ENCODE results near the gene PITPNM3.
A peak's percentile ranks its signal among the peaks of the same experiment; 100 is the strongest.

DNA sequence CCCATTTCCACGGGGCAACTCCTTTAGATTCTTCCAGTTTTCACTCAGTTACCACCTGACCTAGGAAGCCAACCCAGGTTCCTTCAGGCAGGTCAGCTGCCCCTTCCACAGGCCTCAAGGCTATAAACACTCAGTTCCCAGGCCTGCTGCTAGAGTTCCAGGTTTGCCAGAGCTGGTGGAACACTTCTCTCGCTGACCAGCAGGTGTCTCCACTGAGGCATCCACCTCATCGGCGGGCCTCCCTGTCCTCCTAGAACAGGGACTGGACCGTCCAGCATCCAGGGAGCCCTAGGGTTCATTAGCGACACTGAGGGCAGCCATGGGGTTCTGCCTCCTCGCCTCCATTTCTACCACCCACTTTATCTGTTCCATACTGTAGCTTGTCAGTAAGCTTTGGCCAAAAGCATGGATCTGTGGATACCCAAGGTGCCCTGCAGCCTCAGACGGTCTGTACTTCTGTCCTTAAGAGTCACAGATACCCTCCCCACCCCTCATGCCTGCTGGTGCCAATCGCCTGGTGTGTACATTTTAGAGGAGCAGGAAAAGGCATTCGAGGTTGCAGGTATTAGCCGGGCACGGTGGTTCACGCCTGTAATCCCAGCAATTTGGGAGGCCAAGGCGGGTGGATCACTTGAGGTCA is 83.1 kb downstream of the PITPNM3 start:
- TF ChIP-seq CTCF (IDR thresholded peaks at IDR 0.05) (peak; percentile 81 to 98 (median 86)), POLR2A (IDR thresholded peaks at IDR 0.05) (no peak)
